GM19239 (cell line): ENCODE measurements around the gene CC2D2B.
A peak's percentile ranks its signal among the peaks of the same experiment; 100 is the strongest.
"Not testable (repeated sequence)": the region's sequence is repeated elsewhere in the genome, so short reads cannot be mapped to it uniquely, and the experiment has no call there.

Source experiments
- DNase-seq: peaks from one replicate; pipeline ENCODE4 v3.0.0; 2011; ENCODE audit warnings: low spot score; ENCODE audit not compliant: insufficient read length
- FAIRE-seq: peaks from 2 replicates; lab custom pipeline; 2011; peaks lifted over from hg19 to GRCh38; lab: Jason Lieb, UNC

Gene CC2D2B

DNA sequence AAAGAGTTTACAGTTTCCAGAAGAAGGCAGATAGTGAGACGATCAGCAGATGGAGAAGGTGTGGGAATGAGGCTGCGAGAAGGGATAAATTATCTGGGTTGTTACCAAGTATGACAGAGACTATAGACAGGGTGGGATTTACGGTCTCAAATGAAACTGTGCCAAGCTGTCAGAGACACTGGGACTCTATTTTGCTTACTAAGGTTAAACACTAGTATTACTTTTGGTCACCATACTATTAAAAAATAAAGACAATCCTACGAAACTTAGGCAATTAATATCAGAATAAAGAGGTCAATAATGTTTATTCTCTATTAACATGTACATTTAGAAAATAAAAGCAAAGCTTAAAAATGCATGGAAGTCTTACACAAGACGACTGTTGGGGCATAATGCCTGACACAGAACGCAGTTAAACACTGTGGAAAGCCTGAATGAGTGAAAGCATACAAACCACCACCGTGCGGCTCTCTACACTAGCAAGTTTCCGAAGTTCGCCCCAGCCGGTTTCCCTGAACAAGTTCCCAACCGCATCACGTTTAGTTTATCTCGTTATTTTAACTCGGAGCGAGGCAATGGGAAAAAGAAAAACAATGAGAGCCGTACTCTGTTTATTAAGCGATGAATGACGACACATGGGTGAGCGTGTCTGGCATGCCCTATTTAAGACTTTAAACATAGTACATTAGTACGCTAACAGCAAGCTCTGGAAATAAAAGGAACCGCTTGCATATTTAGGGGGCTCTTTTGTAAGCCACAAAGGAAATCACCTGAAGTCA lies 909 bp upstream of the CC2D2B start:
- FAIRE-seq = peak; percentile 97
- peak; percentile 21 for DNase-seq

GRCh38 chr10:95908450-95908849 lies 675 bp downstream of the CC2D2B start:
- no peak for DNase-seq
- peak; percentile 14 for FAIRE-seq

GRCh38 chr10:95909561-95909960 lies 1.8 kb downstream of the CC2D2B start:
- no peak for DNase-seq

GRCh38 chr10:95916039-95916438 lies 8.3 kb downstream of the CC2D2B start:
- not testable (repeated sequence) for FAIRE-seq, DNase-seq

More at GRCh38 chr10:95909561-95909960, 1.8 kb downstream of the CC2D2B start:
- FAIRE-seq = peak; percentile 4

DNA sequence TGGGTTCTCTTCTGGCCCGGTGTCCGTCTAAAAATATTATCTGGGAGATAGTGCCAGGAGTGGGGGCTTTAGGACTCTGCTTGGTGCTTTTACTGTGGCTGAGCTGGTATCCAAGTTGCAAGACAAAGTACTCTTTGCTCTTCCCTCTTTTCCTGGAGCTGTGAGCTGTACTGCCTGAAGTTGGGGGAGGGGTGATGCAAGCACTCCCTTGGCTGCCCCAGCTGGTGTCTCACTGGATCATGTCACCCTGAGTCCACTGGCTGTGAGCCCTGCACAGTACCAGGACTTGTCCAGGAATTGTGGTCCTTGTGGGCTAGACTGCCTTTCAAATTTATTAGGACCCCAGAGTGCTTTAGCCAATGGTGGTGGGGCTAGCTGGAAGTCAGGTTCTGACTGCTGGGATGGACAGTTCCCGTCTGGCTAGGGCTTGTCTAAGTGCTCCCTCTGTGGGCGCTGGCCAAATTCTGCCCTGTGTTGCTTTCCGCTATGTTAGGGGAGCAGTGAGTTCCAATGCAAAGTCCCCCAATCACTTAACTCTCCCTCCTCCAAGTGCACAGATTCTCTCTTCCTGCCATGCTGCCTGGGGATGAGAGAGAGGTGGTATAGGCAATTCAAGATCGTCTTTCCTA lies 13.1 kb downstream of the CC2D2B start:
- DNase-seq = no peak
- FAIRE-seq = no peak

DNA sequence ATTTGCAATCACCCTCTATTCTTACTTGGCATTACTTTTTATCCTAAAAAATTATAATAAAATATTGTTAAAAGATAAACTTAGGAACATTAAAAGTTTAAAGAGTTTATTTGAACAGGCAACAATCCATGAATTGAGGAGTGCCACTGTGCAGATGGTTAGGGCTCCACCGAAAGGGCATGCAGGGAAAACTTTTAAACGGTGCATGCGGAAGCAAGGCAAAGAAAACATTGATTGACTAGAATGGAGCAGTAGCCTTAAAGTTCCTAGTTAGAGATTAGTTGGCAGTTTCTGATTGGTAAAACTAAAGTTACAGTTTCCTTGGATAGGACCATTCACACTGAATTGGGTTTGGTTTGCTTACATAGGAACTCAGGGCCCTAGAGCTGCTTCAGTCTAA lies 17.3 kb downstream of the CC2D2B start:
- no peak for DNase-seq
- no peak for FAIRE-seq

DNA sequence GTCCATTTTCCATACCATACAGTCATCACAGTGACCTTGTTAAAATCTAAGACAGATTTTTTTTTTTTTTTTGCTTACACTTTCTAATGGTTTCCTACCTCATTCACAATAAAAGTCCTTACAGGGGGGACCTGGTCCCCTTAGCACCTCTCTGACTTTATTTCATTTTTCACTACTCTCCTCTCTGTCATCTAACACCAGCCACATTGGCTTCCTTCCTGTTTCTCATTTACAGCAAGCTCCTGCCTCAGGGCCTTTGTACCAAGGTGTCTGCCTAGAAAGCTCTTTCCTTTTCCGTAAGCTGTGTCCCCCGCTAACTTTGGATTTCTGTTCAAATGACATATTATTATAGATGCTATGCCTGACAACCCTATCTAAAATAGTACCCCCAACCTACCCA lies 27.7 kb downstream of the CC2D2B start:
- no peak for FAIRE-seq
- no peak for DNase-seq

GRCh38 chr10:95941115-95941514 lies 33.3 kb downstream of the CC2D2B start:
- DNase-seq (no peak), FAIRE-seq (no peak)

DNA sequence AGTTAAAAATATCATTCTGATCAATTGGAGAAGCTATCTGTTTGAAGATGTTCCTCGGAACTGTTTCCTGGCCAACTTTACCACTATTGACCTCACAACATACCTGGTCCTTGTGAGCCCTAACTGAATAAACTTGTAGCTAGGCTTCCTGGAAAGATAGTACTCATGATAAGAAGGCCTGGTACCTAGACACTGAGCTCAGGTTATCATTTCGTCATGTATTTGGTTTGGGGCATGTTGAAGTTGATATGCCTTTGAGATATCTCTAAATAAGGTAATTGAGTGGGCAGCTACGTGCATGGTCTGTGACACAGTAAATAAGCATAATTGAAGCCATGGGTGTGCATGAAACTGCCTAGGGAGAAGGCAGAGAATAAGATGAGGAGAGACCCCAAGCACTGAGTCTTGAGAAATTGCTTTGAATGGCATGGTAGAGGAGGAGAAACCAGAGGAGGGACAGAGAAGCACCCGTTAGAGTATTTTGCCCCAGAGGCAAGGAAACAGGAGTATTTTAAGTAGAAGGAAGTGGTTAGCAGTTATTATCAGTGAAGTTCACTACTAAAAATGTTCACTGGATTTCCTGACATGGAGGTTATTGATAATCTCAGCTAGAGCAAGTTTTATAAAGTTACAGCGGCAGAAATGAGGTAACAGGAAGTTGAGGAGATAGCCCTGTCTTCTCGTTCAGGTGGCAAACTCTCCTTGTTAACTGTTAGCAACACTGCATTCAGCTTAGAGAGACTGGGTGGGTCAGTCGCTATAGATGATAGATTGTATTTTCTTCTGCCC lies 55.6 kb downstream of the CC2D2B start:
- DNase-seq = no peak
- FAIRE-seq = peak; percentile 93

GRCh38 chr10:95963991-95964389 lies 56.2 kb downstream of the CC2D2B start:
- no peak for FAIRE-seq
- no peak for DNase-seq

GRCh38 chr10:95964756-95965155 lies 57.0 kb downstream of the CC2D2B start:
- DNase-seq (no peak), FAIRE-seq (no peak)

- no peak for DNase-seq
- FAIRE-seq = peak; percentile 53
Measured at GRCh38 chr10:95976362-95977229, 68.8 kb downstream of the CC2D2B start.

GRCh38 chr10:95982200-95982599 lies 74.4 kb downstream of the CC2D2B start:
- DNase-seq (no peak), FAIRE-seq (no peak)

DNA sequence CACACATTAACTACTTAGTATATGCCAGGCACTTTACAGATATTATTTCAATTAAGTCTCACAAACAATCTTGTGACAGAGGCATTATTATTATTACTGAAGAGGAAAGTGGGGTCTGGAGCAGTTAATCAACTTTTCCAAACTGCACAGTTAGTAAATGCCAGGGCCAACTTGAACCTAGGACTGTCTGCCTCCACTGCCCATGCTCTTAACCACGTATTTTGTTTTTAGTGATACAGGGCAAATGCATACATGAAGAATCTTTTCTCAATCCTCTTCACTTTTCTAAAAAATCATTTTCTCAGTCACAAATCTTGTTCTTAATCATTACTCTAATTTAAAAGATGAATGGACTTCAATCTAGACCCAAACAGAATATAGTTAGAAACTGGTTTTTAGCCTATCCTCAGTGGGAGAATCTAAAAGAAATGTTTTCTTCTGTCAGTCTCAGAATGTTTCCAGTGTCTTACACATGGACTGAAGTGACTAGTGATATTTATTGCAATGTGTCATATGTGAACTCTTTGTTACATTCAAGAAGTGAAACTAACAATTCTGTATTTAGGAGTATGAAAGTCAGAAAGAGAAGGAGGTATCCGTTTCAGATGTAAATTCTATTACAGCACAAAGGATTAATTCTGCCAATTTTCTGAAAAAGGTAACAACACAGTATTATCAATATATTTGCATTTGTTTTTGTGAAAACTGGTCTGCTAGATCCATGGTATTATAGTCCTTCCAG lies 80.1 kb downstream of the CC2D2B start:
- peak; percentile 9 for DNase-seq
- peak; percentile 89 for FAIRE-seq

- FAIRE-seq (peak; percentile 54), DNase-seq (no peak)
Measured at GRCh38 chr10:95988702-95989101, 80.9 kb downstream of the CC2D2B start.

GRCh38 chr10:95994376-95994775 lies 86.6 kb downstream of the CC2D2B start:
- not testable (repeated sequence) for FAIRE-seq, DNase-seq

GRCh38 chr10:95998255-95998784 lies 90.5 kb downstream of the CC2D2B start:
- no peak for DNase-seq
- FAIRE-seq = no peak

GRCh38 chr10:96013956-96014355 lies 106.2 kb downstream of the CC2D2B start:
- DNase-seq (no peak), FAIRE-seq (no peak)

GRCh38 chr10:96014473-96015102 lies 106.8 kb downstream of the CC2D2B start:
- DNase-seq (no peak), FAIRE-seq (no peak)
